Right lobe of liver (tissue), 6 donors: ENCODE measurements around the gene PALM3. TPM values are rescaled to one million over a fixed set of nuclear protein-coding genes. Genes with fewer than 3 reads are reported as not detected.
A peak's percentile ranks its signal among the peaks of the same experiment; 100 is the strongest.
"Not testable (repeated sequence)": the region's sequence is repeated elsewhere in the genome, so short reads cannot be mapped to it uniquely, and the experiment has no call there.

Experiments
- ATAC-seq, 4 donors: fragments of 200-7000 bp; cut with Tn5 transposase; one replicate each; pipeline ENCODE4 v1.9.1; 2020; ENCODE audit warnings: mild to moderate bottlenecking in 4 of 4, moderate library complexity in 4 of 4
- DNase-seq, 3 donors: peaks; one replicate each; pipeline ENCODE4 v3.0.0-alpha.2; 2020
- H3K27ac ChIP-seq, 3 donors: fragments of 200-600 bp; one replicate each; pipeline ENCODE4 v1.8.0; 2022
- H3K27me3 ChIP-seq, 2 donors: fragments of 200-600 bp; one replicate each; pipeline ENCODE4 v1.8.0; 2022
- H3K36me3 ChIP-seq, 4 donors: fragments of 200-600 bp; sonication (generic) in 1 of 4; one replicate each; pipeline versions ENCODE4 v1.5.1 to v1.8.0; 2017 to 2022; ENCODE audit warnings: control low read depth in 1 of 4
- H3K4me1 ChIP-seq, 4 donors: fragments of 200-600 bp; sonication (generic) in 1 of 4; one replicate each; pipeline versions ENCODE4 v1.5.1 to v1.8.0; 2017 to 2022; ENCODE audit warnings: control low read depth in 1 of 4
- H3K4me3 ChIP-seq, 3 donors: fragments of 200-600 bp; one replicate each; pipeline ENCODE4 v1.8.0; 2022
- H3K9me3 ChIP-seq, 4 donors: fragments of 200-600 bp; sonication (generic) in 1 of 4; one replicate each; pipeline versions ENCODE4 v1.5.1 to v1.8.0; 2017 to 2022; ENCODE audit warnings: control low read depth in 1 of 4
- CTCF ChIP-seq, 4 donors: fragments of 200-600 bp in 3 of 4; fragments of 450-650 bp in 1 of 4; IDR thresholded peaks; one replicate each; pipeline versions ENCODE4 v1.5.1 to v1.8.0; 2016 to 2022; ENCODE audit warnings: antibody characterized with exemption in 4 of 4, mild to moderate bottlenecking in 2 of 4
- POLR2A ChIP-seq: fragments of 450-650 bp; IDR thresholded peaks from one replicate; pipeline ENCODE4 v1.6.1; 2017; ENCODE audit warnings: antibody characterized with exemption, mild to moderate bottlenecking
- WGBS: methylation state at CpG from one replicate; pipeline ENCODE4 v1.1.6; 2018; ENCODE audit warnings: low coverage, low lambda C conversion rate; ENCODE audit not compliant: insufficient coverage; ENCODE audit errors: missing lambda C conversion rate; 5-methylcytosine and 5-hydroxymethylcytosine counted together
- intact Hi-C, 2 donors: fragments of 100-400 bp; cut with DNase I; formaldehyde crosslinking; loops; one replicate each; pipeline versions ENCODE4 v1.11.2 to v1.14.1; 2022
- total RNA-seq, 6 experiments: library from RNA; depleted of rRNA in 2 of 6; stranded (reverse); fragments of >200 nt in 2 of 6; fragmentation: NEBNext Ultra II Directional in 3 of 6; extraction: Animal tissue kit (Norgen Biotek cat#: 25700) in 3 of 6; gene quantifications; one replicate each; pipeline versions ENCODE4 v1.1.0 to v1.2.4, GENCODE V29; 2016 to 2023
- donor health status: DM: no; HTN: yes; CAD: no.
- donor health status: DM: no; HTN: no; CAD: no.
- donor health status: DM: no; HTN: no; CAD: no.
- donor health status: DM: no; HTN: yes; CAD: no.
- donor health status: DM: no; HTN: yes; CAD: no.

The PALM3 gene
- total RNA-seq, 6 experiments from 2014 or later, result 5.3 to 33.9 (median 17.0) TPM

DNA sequence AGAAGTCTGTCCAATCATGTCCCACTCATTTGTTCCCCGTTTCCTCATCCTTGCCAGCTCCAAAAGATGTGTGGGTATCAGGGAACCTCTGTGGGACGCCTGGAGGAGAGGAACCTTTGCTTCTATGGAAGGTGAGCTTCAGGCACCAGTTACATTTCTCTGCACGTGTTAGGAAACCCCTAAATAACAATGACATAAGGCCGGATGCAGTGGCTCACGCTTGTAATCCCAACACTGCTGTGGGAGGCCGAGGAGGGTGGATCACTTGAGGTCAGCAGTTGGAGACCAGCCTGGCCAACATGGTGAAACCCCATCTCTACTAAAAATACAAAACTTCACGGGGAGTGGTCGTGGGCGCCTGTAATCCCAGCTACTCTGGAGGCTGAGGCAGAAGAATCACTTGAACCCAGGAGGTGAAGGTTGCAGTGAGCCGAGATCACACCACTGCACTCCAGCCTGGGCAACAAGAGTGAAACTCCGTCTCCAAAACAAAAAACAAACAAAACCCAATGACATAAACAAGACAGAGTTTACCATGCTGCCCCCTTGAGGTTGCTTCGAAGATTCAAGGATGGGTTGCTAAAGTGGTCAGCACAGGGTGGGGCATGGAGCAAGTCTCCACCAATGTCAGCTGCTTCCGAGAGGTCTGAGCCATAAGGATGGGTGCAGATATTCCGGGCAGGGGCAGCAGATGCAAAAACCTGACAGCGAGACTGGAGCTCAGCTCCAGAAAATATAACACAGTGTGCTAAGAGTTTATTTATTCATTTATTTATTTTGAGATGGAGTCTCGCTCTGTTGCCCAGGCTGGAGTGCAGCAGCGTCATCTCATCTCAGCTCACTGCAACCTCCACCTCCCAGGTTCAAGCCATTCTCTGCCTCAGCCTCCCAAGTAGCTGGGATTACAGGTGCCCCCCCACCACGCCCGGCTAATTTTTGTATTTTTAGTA lies 18.9 kb downstream of the PALM3 start:
- TF ChIP-seq CTCF (IDR thresholded peaks at IDR 0.05), result peak; percentile 46 to 63 (median 54)
- not testable (repeated sequence) for DNase-seq, H3K4me3 ChIP-seq, H3K4me1 ChIP-seq, H3K27me3 ChIP-seq, H3K27ac ChIP-seq, H3K36me3 ChIP-seq, H3K9me3 ChIP-seq
- peak; percentile 82 to 92 (median 87) for ATAC-seq
- 59% methylated on average over 8 of the region's 19 CpGs for WGBS
- intact Hi-C loops, result loop anchor here in 1 of 2 donors (10.0 kb wide), 1 partner anchor 158 kb away; no protein-coding TSS in a partner anchor

DNA sequence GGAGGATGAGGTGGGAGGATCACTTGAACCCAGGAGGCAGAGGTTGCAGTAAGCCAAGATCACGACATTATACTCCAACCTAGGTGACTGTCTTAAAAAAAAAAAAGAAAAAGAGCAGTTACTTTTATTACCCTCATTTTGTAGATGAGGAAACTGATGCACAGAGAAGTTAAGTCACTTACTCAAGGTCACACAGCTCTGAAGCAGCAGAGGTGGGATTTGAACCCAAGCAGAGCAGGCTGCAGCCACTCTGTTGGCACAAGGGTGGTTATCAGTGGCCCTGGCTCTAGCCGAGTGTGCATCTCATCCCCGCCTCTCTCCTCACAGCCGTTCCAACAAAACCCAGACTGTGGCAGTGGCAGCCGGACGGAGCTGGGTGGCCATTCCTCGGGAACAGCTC lies 22.7 kb downstream of the PALM3 start:
- no peak for ATAC-seq
- H3K4me3 ChIP-seq, result no peak overlapping the region
- 93% methylated on average over 1 of the region's 7 CpGs for WGBS
- no peaks in the 10 kb centered on the region for H3K9me3 ChIP-seq
- no peak for TF ChIP-seq POLR2A
- no peak for TF ChIP-seq CTCF (IDR thresholded peaks at IDR 0.05)
- no peak for DNase-seq
- H3K27me3 ChIP-seq, result no peaks in the 10 kb centered on the region
- intact Hi-C loops, result no loop called here
- no peak overlapping the region for H3K27ac ChIP-seq
- no peaks in the 10 kb centered on the region for H3K36me3 ChIP-seq
- no peaks in the 10 kb centered on the region for H3K4me1 ChIP-seq

GRCh38 chr19:14035706-14036105 lies 26.2 kb downstream of the PALM3 start:
- ATAC-seq (no peak), DNase-seq (no peak)
- no peak for TF ChIP-seq CTCF (IDR thresholded peaks at IDR 0.05)
- no peak for TF ChIP-seq POLR2A
- Histone ChIP-seq H3K27ac (no peak overlapping the region), H3K9me3 (no peaks in the 10 kb centered on the region), H3K36me3 (no peaks in the 10 kb centered on the region), H3K27me3 (no peaks in the 10 kb centered on the region), H3K4me3 (no peak overlapping the region), H3K4me1 (peaks cover 0 to 5% (median 0%) of the 10 kb centered on the region in 4 donors)
- intact Hi-C loops, result no loop called here
- WGBS, result 75% methylated on average over 7 of the region's 7 CpGs

GRCh38 chr19:14035159-14035558 lies 26.7 kb downstream of the PALM3 start:
- not testable (repeated sequence) for H3K4me1 ChIP-seq
- WGBS, result 83% methylated on average over 12 of the region's 12 CpGs

DNA sequence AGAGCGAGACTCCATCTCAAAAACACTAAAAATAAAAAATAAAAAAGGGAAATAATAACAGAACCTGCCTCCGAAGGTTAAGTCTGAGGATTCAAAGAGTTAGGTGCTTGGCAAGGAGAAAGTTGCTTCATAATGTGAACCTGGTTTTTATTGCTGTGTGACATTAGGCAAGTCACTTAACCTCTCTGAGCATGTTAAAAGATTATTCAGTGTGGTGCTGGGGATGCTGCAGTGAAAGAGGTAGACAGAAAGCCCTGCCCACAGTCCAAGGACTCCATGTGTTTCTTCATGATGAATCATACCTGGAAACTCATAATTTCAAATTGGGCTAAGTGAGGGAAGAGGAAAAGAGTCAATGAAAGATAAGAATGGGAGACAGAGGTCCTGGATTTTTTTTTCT lies 27.9 kb downstream of the PALM3 start:
- 95% methylated on average over 2 of the region's 2 CpGs for WGBS

More at GRCh38 chr19:14035159-14035558, 26.7 kb downstream of the PALM3 start:
- DNase-seq, H3K36me3 ChIP-seq, ATAC-seq, H3K27me3 ChIP-seq, intact Hi-C loops, H3K27ac ChIP-seq, H3K4me3 ChIP-seq, H3K9me3 ChIP-seq: not testable (repeated sequence)

More for the DNA sequence above, 27.9 kb downstream of the PALM3 start:
- DNase-seq (no peak), ATAC-seq (no peak)
- Histone ChIP-seq H3K27me3 (no peaks in the 10 kb centered on the region), H3K27ac (no peak overlapping the region), H3K9me3 (no peaks in the 10 kb centered on the region), H3K4me3 (no peak overlapping the region), H3K36me3 (no peaks in the 10 kb centered on the region), H3K4me1 (peaks cover 0 to 5% (median 0%) of the 10 kb centered on the region in 4 donors)
- intact Hi-C loops, result no loop called here
- TF ChIP-seq POLR2A (no peak), CTCF (IDR thresholded peaks at IDR 0.05) (no peak)
